ENCODE results near the gene SLC37A1.
"Not testable (repeated sequence)": the region's sequence is repeated elsewhere in the genome, so short reads cannot be mapped to it uniquely, and the experiment has no call there.

Gene SLC37A1

DNA sequence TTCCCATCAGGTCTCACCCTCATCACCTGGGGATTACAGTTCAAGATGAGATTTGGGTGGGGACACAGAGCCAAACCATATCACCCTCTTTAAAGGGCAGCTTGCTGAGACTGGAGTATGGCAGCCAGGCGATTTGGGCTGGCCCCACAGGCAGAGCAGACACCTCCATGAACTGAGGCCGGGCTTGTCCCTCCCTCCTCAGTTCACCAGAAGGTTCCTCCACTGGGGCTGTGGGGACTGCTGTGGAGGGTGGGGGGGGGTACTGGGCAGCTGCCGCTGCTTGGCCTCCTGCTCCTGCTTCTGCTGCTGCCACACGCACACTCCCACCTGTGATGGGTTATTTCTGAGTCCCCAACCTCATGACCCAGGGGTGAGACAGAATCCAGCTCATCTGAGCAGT, 85.8 kb downstream of the SLC37A1 start:
- no peak for DNase-seq

DNA sequence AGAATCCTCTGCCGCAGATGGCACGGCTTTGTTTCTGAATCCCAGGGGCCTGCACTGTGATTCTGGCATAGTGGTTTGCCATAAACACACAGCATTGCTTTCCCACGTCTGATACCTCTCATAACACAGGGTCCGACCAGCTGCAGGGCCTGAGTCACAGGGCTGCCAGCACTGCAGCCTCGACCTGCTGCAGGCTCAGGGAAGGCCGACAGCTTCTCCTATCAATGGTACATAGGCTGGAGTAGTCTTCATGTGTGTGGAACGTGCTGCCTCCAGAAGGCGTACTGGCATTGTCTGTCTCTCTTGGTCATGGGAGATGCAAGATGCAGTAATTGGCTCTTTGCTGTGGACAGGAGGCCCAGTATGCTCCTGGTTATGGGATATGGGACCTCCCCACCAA, 86.3 kb downstream of the SLC37A1 start:
- no peak for DNase-seq

- DNase-seq: no peak
These were observed 88.0 kb downstream of the SLC37A1 start for GRCh38 chr21:42601656-42602055.

DNA sequence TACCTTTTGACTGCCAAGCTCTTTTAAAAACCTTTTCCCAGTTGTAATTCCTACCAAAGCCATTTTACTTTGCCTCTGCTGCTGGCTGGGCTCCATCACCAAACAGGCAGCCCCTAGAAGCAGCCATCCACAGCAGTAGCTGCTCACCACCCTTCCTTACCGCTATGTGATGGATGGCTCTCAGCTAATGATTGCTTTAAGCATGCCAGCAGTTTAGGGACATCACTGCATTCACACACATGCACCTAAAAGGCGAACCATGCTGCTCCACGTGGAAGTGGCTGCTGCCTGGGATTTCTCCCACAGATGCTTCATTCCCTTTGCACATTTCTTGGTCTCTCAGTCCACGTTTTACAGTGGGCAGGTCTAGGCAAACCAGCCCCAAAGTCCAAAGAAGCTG, 93.5 kb downstream of the SLC37A1 start:
- DNase-seq: no peak

DNA sequence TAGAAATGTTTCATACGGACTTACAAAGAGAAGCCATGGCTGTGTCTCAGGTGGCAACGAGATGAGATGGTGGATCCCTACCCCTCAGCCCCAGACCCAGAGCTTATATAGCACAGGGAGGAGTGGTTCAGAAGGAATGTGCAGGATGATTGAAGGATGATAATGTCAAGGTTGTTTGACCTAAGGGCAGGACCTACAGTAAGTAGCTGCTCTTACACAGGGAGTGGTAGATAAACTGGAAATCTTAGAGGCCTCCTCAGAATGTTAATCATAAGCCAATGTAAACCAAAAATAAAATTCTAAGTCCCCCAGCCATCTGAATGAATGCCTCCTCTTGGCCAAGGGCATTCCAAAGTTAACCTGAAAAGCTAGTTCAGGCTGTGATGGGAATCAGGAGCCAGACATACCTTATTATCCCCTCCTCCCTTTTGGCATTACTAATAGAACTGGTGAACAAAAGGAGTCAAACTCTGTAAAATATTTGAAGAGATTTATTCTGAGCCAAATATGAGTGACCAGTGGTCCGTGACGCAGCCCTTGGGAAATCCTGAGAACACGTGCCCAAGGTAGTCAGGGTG, 94.0 kb downstream of the SLC37A1 start:
- no peak for DNase-seq

DNA sequence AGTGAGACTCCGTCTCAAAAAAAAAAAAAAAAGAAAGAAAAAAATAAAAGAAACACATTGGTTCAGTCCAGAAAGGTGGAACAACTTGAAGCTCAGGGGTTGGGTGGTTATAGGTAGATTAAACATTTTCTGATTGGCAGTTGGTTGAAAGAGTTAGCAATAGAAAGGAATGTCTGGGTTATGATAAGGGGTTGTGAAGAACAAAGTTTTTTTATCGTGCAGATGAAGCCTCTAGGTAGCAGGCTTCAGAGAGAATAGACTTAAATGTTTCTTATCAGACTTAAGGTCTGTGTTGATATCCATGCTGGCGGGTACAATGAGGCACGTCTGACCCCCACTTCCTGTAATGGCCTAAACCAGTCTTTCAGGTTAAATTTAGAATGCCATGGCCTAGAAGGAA, 94.8 kb downstream of the SLC37A1 start:
- DNase-seq: no peak

DNA sequence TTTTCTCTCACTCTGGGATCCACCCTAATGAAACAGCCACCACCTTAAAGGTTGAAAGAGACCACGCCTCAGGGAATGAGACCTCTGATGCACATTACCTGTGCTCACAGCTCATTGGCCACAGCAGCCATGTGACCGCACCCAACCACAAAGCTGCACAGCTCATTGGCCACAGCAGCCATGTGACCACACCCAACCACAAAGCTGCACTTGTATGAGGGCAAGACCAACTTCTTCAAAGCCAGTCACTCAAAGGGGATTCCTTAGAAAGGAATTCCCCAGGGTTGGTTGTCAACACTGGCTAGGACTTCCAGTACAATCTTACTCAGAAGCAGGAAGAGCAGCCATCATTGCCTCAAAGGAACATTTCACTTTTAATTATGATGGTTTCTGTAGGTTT, 96.2 kb downstream of the SLC37A1 start:
- DNase-seq: no peak

- no peak for DNase-seq
These were observed 98.2 kb downstream of the SLC37A1 start for GRCh38 chr21:42611852-42612251.

GRCh38 chr21:42612390-42612789, 98.7 kb downstream of the SLC37A1 start:
- no peak for DNase-seq

- DNase-seq: no peak
These were observed 100.1 kb downstream of the SLC37A1 start for GRCh38 chr21:42613756-42614155.

DNA sequence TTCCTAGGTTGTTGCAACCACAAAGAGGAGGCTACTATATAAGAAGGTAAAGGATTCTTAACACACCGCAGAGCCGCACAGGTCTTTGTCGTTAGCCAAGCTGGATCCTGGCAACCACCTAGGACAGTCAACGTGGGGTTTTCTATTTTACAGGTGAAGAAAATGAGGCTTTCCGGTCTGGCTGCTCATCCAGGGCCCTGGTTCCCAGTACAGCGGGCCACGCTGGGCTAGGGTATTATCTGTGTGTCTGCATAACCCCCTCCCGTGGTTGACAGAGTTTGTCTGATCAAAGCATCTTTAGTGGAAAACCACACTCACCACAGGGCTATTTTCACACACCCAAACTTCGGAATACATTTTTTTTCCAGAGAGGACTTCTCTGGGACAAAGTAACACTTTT, 100.7 kb downstream of the SLC37A1 start:
- DNase-seq: no peak

DNA sequence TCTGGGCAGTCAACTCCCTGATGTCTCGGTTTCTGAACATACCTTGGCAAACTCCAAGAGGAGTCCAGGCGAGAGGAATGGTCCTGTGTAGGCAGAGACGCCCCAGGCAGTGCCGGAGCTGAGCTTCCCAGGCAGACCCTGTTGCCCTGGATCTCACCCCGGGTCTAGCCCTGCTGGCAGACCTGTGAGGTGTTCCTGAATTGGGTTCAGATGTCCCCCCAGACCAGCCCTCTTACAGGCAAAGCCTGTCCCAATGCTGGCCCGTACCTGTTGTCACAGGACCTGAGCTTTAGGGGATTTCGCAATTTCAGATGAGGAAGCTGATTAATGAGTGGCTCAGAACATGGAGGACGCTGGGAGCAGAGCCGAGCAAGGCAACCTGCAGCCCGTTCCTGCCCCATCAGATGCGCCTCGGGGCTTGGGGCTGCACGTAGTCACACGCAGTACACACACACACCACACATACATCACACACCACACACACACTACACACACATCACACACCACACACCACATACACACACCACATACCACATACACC, 101.2 kb downstream of the SLC37A1 start:
- DNase-seq: no peak

DNA sequence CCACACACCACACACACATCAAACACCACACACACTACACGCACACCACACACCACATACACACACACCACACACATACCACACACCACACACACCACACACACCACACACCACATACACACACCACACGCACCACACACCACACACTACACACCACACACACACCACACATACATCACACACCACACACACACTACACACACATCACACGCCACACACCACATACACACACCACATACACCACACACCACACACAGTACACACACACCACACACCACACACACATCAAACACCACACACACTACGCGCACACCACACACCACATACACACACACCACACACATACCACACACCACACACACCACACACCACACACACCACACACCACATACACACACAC, 101.7 kb downstream of the SLC37A1 start:
- not testable (repeated sequence) for DNase-seq

- DNase-seq: no peak
These were observed 102.3 kb downstream of the SLC37A1 start for GRCh38 chr21:42615924-42616323.

GRCh38 chr21:42616446-42616845, 102.8 kb downstream of the SLC37A1 start:
- DNase-seq: no peak

- DNase-seq: no peak
These were observed 103.3 kb downstream of the SLC37A1 start for GRCh38 chr21:42616941-42617340.

DNA sequence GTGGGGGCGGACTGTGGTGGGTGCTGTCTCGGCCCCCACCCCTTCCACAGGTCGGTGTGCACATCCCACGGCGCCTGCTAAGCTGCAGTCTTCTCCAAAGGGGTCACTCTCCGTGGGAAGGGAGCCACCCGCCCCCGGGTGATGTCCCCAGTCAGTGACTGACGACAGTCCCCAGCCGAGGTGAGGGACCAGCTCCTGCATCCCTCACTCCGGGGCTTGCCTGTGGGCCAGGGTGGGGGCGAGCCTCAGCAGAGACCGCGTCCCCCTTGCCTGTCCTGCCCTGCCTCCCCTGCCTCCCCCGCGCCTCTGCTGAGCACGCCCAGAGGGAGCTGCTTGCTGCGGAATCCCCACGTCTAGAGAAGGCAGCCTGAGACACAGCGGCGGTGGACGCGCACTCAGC, 103.8 kb downstream of the SLC37A1 start:
- no peak for DNase-seq

- DNase-seq: no peak
These were observed 105.1 kb downstream of the SLC37A1 start for GRCh38 chr21:42618707-42619102.

GRCh38 chr21:42619166-42619565, 105.5 kb downstream of the SLC37A1 start:
- DNase-seq: no peak

DNA sequence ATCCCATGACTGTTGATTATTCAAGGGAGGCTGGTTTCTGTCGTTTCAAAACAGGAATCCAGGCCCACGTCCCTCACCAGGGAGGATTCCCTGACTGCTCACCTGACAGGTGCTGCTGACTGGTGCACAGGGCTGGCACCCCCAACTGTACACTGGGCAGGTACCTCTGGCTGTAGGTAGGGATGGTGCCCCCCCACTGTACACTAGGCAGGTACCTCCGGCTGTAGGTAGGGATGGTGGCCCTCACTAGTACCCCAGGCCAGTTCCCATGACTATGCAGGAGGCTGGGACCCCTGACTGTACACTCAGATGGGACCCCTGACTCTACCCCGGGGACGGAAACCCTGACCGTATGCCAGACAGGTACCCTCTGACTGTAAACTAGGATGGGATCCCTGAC, 106.2 kb downstream of the SLC37A1 start:
- DNase-seq: no peak

DNA sequence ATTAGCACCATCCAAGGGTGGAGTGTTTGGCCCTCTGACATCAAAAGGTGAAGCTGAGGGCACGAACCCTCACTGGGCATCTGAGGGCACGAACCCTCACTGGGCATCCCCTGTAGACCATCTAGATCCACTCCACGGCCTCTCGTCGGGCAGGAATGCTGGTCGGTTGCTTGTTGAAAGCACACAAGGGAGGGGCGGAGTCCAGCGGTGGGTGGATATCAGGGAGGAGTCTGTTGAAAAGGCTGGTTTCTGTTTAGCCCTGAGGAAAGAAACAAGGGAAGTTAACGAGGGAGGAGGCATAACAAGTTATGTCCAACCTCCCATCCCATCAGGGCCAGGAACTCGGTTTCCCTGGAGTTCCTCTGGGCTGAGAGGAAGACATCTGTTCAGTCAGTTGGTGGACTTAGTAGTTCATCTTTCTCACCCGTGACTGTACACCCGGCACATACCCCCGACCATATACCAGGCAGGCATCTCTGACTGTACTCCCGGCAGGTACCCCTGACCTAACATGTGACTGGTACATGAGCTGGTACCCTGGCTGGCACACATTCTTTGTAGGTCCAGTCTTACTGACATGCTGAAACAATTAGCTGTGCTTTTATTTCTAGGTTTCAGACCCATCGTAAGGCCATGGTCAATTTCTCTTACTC, 107.6 kb downstream of the SLC37A1 start:
- no peak for DNase-seq

GRCh38 chr21:42621819-42622177, 108.1 kb downstream of the SLC37A1 start:
- peak; percentile 58 for DNase-seq

DNA sequence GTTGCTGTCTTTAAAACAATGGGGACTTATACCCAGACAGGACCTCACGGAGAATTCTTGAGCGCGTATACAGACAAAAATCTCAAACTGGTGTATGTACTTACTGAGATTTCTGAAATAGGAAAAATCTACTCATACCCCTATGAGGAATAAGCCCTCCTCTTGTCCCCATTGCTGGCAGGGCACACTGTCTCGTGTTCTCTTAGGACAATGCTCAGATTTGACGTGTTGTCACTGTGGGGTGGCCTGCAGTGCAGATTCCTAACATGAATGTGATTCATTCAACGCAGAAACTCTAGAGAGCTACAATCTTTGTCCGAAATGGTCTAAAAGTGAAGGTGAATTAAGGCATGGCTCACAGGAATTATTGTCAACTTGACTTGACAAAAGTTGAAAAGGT, 108.6 kb downstream of the SLC37A1 start:
- DNase-seq: no peak

DNA sequence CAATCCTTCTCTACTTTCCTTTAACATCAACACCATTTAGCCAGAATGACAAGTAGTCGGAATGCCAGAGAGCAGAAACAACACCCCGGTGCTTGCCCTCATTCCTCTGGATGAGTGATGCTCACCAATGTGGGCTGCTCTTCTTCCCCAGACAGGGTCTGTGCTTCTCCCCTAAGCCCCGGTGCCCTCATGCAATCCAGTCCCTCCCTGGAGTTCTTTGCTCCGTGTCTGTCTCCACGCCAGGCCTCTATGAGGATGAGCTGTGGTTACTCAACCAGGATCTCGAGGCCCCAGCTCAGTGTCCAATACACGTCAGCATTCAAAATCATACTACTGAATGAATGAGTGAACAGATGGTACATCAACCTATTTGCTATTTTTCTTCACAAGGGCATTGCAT, 110.0 kb downstream of the SLC37A1 start:
- no peak for DNase-seq

All from NCI-H2107 (cell line).